IPS-20b (cell line): Measurements from ENCODE around the gene SMARCE1.

Source experiments
- H3K27ac ChIP-seq: one replicate; pipeline ENCODE4 v1.5.1; 2013; ENCODE audit warnings: low read length
- H3K27me3 ChIP-seq: 2 replicates; pipeline ENCODE4 v1.6.1; 2013; ENCODE audit warnings: mild to moderate bottlenecking, low read length, inconsistent platforms; ENCODE audit not compliant: insufficient read depth
- H3K36me3 ChIP-seq: 2 replicates; pipeline ENCODE4 v1.6.1; 2013; ENCODE audit warnings: low read depth, mild to moderate bottlenecking, inconsistent platforms, low read length, moderate library complexity; ENCODE audit not compliant: insufficient read depth
- H3K4me1 ChIP-seq: 2 replicates; pipeline ENCODE4 v1.6.1; 2013; ENCODE audit warnings: mild to moderate bottlenecking, control low read depth, inconsistent platforms, low read length, moderate library complexity; ENCODE audit not compliant: insufficient read depth
- H3K4me3 ChIP-seq: 2 replicates; pipeline ENCODE4 v1.5.1; 2013; ENCODE audit warnings: mild to moderate bottlenecking, low read length, inconsistent platforms
- H3K9ac ChIP-seq: 2 replicates; pipeline ENCODE4 v1.6.1; 2013; ENCODE audit warnings: low read depth, mild to moderate bottlenecking, inconsistent platforms, low read length, moderate library complexity
- H3K9me3 ChIP-seq: 2 replicates; pipeline ENCODE4 v1.6.1; 2013; ENCODE audit warnings: mild to moderate bottlenecking, low read depth, low read length, inconsistent platforms; ENCODE audit not compliant: insufficient read depth

The SMARCE1 gene

DNA sequence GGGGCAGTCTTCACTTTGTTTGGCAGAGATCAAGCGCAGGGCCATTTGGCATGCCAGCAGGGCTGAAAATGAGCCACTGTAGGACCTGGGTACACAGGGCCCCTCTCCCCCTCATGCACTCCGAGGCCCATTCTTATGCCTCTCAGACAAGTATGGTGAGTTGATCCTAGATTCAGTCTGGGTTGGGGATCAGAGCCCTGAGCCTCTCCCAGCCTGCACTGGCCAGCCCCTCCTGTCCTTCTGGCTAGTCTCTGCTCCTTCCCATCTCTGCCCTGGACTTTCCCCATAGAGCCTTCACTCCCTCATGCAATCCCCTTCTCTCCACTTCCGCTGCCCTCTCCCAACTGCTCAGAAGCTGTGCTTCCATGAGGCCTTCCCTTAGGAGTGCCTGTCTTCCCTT is 31.0 kb downstream of the SMARCE1 start:
- Histone ChIP-seq H3K9ac (no peak overlapping the region), H3K4me3 (no peak overlapping the region), H3K27me3 (no peaks in the 10 kb centered on the region; the same call in 1 of the 2 replicates), H3K27ac (no peak overlapping the region), H3K36me3 (no peaks in the 10 kb centered on the region), H3K4me1 (peaks cover 6% of the 10 kb centered on the region; the same call in 1 of the 2 replicates), H3K9me3 (no peaks in the 10 kb centered on the region)

- Histone ChIP-seq H3K36me3 (no peaks in the 10 kb centered on the region), H3K9ac (no peak overlapping the region), H3K27ac (no peak overlapping the region), H3K4me3 (no peak overlapping the region), H3K27me3 (no peaks in the 10 kb centered on the region; the same call in 1 of the 2 replicates), H3K4me1 (peaks cover 6% of the 10 kb centered on the region; the same call in 1 of the 2 replicates), H3K9me3 (no peaks in the 10 kb centered on the region)
These were observed 31.7 kb downstream of the SMARCE1 start for GRCh38 chr17:40615841-40616476.

GRCh38 chr17:40615068-40615840 is 32.4 kb downstream of the SMARCE1 start:
- H3K27me3 ChIP-seq, result no peaks in the 10 kb centered on the region; the same call in 1 of the 2 replicates
- no peaks in the 10 kb centered on the region for H3K36me3 ChIP-seq
- no peak overlapping the region for H3K9ac ChIP-seq
- no peaks in the 10 kb centered on the region for H3K9me3 ChIP-seq
- H3K27ac ChIP-seq, result no peak overlapping the region
- H3K4me1 ChIP-seq, result peaks cover 6% of the 10 kb centered on the region; the same call in 1 of the 2 replicates
- no peak overlapping the region for H3K4me3 ChIP-seq

DNA sequence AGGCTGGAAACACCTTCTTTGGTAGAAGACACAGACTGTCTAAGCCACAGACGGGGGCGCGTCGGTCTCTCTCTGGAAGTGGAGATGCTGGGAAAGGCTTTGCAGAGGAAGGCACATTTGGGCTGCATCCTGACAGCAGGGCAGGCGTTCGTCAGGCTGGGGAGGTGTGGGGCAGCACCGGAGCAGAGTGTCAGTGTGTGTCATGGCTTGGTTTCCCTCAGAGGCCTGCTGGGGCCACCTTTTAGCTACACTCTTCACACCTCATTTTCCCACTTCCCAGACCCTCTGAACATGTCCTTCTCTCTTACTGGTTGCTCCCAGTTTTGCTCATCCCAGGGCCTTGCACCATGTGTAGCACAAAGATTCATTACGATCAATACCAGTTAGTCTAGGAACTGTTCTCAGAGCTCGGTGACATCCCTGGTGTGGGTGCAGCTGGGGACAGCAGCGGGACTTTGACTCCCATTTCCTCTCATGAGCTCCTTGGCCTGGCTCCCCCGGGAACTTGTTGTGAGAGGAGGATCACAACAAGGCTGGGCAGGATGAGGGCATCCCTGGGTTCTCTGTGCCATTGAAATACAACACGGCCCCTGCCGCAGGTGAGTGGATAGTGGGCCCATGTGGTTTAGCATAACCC is 33.1 kb downstream of the SMARCE1 start:
- Histone ChIP-seq H3K36me3 (no peaks in the 10 kb centered on the region), H3K9me3 (no peaks in the 10 kb centered on the region), H3K27me3 (no peaks in the 10 kb centered on the region; the same call in 1 of the 2 replicates), H3K27ac (no peak overlapping the region), H3K4me1 (peaks cover 6% of the 10 kb centered on the region; the same call in 1 of the 2 replicates), H3K9ac (no peak overlapping the region), H3K4me3 (no peak overlapping the region)

DNA sequence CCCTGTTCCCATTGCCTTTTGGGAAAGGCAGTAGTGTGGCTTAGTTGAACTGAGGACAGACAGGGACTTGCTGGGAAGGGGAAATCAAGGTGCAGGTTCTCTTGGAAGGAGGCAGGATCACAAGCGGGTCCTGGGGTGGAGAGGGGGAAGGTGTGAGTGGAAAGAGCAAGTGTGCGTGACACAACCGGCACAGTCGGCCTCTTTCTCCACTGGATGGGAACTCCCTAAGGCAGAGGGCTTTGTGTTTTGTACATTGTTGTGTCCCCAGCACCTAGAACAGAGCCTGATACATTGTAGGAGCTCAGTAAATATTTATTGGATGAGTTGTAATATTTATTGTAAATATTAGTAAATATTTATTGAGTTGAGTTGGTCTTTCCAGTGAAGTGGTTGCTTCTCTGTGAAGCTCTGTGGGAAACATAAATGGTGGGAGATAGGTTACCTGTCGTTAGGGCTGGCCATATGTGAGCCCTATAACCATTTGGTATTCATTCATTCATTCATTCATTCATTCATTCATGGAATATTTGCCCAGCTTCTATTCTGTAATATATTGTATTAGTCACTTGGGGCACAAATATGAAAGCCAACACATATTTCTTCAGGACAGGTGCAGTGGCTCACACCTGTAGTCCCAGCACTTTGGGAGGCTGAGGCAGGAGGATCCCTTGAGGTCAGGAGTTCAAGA is 34.0 kb downstream of the SMARCE1 start:
- H3K4me3 ChIP-seq, result no peak overlapping the region
- H3K9me3 ChIP-seq, result no peaks in the 10 kb centered on the region
- H3K27me3 ChIP-seq, result no peaks in the 10 kb centered on the region; the same call in 1 of the 2 replicates
- H3K9ac ChIP-seq, result no peak overlapping the region
- no peaks in the 10 kb centered on the region for H3K36me3 ChIP-seq
- H3K27ac ChIP-seq, result no peak overlapping the region
- peaks cover 6% of the 10 kb centered on the region; the same call in 1 of the 2 replicates for H3K4me1 ChIP-seq

GRCh38 chr17:40612599-40613244 is 34.9 kb downstream of the SMARCE1 start:
- no peaks in the 10 kb centered on the region for H3K9me3 ChIP-seq
- H3K9ac ChIP-seq, result no peak overlapping the region
- no peaks in the 10 kb centered on the region for H3K36me3 ChIP-seq
- H3K27me3 ChIP-seq, result no peaks in the 10 kb centered on the region; the same call in 1 of the 2 replicates
- H3K4me3 ChIP-seq, result no peak overlapping the region
- no peak overlapping the region for H3K27ac ChIP-seq
- peaks cover 6% of the 10 kb centered on the region; the same call in 1 of the 2 replicates for H3K4me1 ChIP-seq

DNA sequence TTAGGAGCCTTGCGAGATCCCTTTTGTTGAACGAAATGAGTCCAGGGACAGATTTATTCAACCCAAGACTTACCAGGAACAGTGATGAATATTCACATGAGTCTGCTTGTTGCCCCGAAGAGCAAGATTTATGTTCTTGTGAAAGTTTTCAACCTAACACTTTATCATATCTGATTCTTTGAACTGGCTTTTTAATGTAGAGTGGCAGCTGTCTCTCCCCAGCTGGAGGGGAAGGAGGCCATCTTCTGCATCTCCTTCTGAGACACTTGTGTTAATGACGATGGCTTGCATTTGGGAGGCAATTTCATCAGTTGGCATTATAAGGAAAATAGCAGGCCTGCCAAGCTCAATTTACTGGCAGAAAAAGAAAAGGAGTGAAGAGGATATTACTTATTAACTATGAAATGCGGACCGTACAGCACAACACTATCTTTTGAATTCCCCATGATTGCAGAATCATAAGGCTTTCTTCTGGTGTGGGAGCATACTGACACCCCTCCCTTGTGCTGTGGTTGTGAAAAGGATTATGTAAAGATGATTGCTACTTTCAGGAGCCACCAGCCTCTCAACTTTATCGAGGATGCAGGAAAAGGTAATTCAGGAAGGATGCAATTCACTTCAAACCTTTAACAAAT is 35.7 kb downstream of the SMARCE1 start:
- H3K27ac ChIP-seq, result no peak overlapping the region
- no peak overlapping the region for H3K9ac ChIP-seq
- peaks cover 6% of the 10 kb centered on the region; the same call in 1 of the 2 replicates for H3K4me1 ChIP-seq

GRCh38 chr17:40610359-40610758 is 37.3 kb downstream of the SMARCE1 start:
- Histone ChIP-seq H3K4me3 (no peak overlapping the region), H3K27me3 (no peaks in the 10 kb centered on the region), H3K4me1 (peaks cover 4% of the 10 kb centered on the region; the same call in 1 of the 2 replicates)

More for the DNA sequence above, 35.7 kb downstream of the SMARCE1 start:
- Histone ChIP-seq H3K27me3 (no peaks in the 10 kb centered on the region; the same call in 1 of the 2 replicates), H3K9me3 (no peaks in the 10 kb centered on the region), H3K4me3 (no peak overlapping the region), H3K36me3 (no peaks in the 10 kb centered on the region)

GRCh38 chr17:40608061-40608581 is 39.5 kb downstream of the SMARCE1 start:
- H3K27ac ChIP-seq, result no peak overlapping the region
- no peaks in the 10 kb centered on the region for H3K9me3 ChIP-seq
- H3K9ac ChIP-seq, result no peak overlapping the region
- no peaks in the 10 kb centered on the region for H3K36me3 ChIP-seq
- H3K4me1 ChIP-seq, result no peaks in the 10 kb centered on the region
- H3K27me3 ChIP-seq, result no peaks in the 10 kb centered on the region
- no peak overlapping the region for H3K4me3 ChIP-seq

More at GRCh38 chr17:40610359-40610758, 37.3 kb downstream of the SMARCE1 start:
- H3K36me3 ChIP-seq, result no peaks in the 10 kb centered on the region
- H3K9me3 ChIP-seq, result no peaks in the 10 kb centered on the region
- no peak overlapping the region for H3K9ac ChIP-seq
- no peak overlapping the region for H3K27ac ChIP-seq

DNA sequence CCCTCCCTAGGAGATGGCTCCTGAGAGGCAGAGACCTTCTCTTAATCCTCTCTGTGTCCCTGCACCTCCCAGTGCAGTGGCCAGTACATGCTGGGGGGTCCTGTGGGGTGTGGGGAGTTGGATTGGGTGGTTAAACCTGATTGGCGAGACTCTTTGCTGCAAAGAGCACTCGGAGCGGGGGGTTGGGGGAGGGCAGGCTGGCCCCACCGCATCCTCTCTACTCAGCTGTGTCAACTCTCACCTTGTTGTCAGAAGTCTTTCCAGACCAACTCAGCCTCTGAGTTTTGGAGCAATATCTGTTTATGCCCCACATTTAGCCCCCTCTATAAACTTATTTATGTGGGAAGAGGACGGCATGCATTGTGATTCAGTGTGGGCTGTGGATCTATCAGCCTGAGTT is 40.0 kb downstream of the SMARCE1 start:
- Histone ChIP-seq H3K4me1 (no peaks in the 10 kb centered on the region), H3K36me3 (no peaks in the 10 kb centered on the region), H3K4me3 (no peak overlapping the region), H3K27ac (no peak overlapping the region), H3K27me3 (no peaks in the 10 kb centered on the region), H3K9me3 (no peaks in the 10 kb centered on the region), H3K9ac (no peak overlapping the region)
